Urothelium cell line (cell line): ENCODE results near the gene KMT2C.
"Not testable (repeated sequence)": the region's sequence is repeated elsewhere in the genome, so short reads cannot be mapped to it uniquely, and the experiment has no call there.

Experiments
- DNase-seq: peaks from one replicate; pipeline ENCODE4 v3.0.0; 2011; ENCODE audit warnings: low spot score, mixed read lengths
- FAIRE-seq: peaks from 2 replicates; lab custom pipeline; 2011; peaks lifted over from hg19 to GRCh38; lab: Jason Lieb, UNC

Gene KMT2C

GRCh38 chr7:152328234-152328633, 107.6 kb downstream of the KMT2C start:
- FAIRE-seq, result no peak

DNA sequence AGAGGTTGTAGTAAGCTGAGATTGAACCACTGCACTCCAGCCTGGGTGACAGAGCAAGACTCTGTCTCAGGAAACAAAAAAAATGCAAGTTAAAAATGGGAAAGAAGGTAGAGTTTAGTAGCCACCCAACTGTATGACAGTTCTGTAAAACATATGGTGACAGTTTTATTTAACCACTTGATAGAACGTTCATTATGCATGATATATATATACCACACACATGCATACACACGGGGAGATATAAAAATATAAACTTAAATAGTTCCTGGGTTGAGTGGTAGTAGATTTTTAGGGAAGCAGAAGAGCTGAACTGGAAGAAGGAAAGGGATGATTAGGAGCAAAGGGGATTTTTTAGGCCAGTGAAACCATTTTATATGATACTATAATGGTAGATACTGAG, 120.0 kb downstream of the KMT2C start:
- FAIRE-seq (no peak), DNase-seq (no peak)

More at GRCh38 chr7:152328234-152328633, 107.6 kb downstream of the KMT2C start:
- no peak for DNase-seq

DNA sequence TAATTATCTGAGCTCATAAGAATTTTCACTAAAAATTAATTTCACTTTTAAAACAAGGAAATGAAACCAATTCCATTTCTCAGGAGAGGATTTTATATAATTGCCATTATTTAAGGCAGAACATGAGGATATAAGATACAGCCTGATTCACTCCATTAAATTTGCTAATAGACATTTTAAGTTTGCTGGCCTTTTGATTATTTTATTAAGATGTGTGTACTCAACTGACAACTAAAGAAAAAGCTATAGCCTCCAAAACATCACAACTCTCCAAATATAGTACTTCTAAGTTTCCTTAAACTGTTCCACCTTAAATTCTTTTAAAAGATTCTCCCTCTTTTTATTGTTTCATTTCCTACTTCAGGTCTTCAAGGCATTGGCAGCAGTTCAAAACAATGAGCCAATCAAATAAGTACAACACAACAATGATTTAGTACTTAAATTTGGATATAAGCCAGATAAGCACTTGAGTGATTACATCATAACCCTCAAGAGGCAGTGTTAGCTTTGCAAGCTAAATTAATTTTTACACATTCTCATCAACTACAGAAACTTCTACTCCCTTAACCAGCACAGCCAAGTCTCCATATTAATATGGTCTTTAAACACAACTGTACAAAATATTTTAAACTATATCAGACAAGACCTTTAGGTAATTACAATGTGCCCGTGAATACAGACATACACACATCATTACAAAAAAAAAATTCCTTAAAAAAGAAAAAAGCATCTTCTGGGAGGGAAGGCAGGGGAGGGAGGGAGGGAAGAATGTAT, 121.8 kb downstream of the KMT2C start:
- FAIRE-seq (no peak), DNase-seq (peak; percentile 13)

DNA sequence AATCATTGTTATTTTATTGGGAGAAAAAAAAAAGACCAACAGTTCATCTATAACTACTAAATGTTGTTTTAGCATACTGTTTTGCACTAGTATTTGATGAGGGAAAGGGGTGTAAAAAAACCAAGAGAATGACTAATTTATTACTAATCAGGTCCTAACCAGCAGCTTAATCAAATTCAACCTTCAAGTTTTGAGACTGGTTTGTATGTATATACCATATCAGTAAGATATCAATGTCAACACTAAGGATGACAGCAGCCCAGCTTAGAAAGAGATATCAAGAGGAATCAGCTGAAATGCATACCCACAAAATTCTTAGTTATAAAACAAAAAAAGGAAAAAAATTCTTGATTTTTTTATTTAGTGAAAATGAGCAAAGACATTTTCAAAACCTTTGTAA, 122.6 kb downstream of the KMT2C start:
- no peak for FAIRE-seq
- no peak for DNase-seq

GRCh38 chr7:152312316-152312715, 123.5 kb downstream of the KMT2C start:
- FAIRE-seq (no peak), DNase-seq (no peak)

- FAIRE-seq (no peak), DNase-seq (no peak)
Observed at GRCh38 chr7:152307902-152308301, 127.9 kb downstream of the KMT2C start.

- not testable (repeated sequence) for DNase-seq, FAIRE-seq
Observed at GRCh38 chr7:152299542-152300143, 136.2 kb downstream of the KMT2C start.

DNA sequence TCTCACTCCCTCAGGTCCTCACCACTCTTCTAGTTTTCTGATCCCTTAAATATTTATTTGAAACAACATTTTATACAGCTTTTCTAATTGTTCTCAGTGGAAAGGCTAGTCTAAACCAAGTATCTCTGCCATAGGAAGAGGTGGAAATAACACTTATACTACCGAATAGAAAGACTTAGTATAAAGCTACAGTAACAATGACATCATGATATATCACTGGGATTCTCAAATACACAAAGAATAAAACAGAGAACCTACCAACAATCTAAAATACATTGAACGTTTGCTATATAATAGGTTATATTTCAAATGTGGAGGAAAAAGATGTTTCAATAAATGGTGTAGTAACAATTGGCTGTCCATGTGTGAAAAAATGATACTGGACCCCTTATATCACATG, 142.9 kb downstream of the KMT2C start:
- FAIRE-seq (no peak), DNase-seq (no peak)

DNA sequence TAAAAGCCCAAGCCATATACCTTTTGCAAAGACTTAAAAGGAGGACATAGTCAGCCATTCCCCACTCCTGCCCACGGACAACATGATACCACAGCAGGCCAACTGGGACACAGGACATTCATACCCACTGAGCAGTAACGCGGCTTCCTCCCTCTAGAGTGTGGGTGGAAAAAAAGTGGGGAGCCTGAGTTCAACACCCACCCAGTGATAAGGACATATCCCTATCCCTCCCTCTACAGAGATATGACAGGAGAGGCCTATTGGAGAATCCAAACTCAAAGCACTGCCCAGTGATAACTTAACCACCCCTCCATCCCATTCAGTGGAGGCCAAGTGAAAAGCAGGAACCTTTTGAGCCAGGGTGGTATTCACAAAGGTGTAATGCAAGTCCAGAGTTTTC, 148.8 kb downstream of the KMT2C start:
- not testable (repeated sequence) for FAIRE-seq, DNase-seq

DNA sequence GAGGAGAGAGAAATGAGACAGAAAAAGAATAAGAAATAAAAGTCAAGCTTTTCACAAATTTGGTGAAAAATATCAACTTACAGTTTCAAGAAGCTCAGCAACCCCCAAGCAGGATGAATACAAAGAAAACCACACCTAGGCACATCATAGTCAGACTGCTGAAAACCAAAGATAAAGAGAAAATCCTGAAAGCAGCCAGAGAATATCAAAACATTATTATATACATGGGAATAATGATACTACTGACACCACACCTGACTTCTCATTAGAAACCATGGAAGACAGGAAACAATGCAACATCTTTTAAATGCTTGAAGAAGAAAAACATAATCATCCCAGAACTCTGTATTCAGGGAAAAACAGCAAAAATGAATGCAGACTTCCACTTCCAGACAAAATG, 149.6 kb downstream of the KMT2C start:
- DNase-seq, FAIRE-seq: not testable (repeated sequence)

DNA sequence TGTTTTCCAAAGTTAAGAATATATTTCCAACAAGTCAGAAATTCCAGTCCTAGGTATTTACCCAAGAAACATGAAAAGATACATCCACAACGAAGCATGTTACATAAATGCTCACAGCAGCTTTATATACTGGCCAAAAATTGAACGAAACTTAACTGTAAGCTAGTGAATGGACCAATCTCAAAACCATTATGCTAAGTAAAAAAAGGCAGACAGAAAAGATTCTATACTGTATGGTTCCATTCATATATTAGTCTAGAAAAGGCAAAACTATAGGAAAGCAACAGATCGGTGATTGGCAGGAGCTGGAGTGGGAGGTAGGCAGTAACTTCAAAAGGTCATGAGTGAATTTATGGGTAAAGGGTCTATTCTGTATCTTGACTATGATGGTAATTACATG, 150.8 kb downstream of the KMT2C start:
- not testable (repeated sequence) for FAIRE-seq, DNase-seq

DNA sequence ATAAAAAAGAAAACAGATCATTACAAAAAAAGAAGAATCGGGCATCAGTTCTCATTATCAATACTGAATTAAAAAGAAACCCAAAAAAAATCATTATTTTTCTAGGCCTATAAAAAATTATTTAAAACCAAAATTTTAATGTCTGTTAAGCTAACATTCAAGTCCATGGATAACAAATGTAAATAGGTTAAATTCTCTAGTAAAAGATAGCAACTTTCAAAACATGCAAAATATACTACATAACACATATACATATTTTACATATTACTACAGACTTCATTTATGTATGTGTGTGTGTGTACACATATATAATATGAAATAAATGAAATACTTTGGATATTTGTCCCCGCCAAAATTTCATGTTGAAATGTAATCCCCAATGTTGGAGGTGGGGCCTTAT, 158.1 kb downstream of the KMT2C start:
- FAIRE-seq, DNase-seq: not testable (repeated sequence)

DNA sequence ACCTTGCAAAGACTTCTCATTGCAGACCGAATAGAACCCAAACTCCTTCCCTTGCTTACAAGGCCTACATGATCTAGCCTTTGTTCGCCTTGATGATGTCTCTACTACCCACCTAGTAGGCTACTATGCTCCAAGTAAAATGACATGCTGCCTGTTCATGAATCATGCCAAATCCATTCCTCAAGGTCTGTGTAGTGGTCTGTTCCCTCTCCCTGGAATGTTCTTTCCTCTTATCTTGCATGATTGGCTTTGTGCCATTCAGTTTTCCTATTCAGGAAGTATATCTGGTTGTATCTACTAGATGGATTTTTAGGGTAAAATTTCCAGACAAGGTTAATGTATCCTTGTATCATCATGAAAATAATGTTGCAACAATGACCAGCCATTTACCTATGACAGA, 165.4 kb downstream of the KMT2C start:
- not testable (repeated sequence) for FAIRE-seq

DNA sequence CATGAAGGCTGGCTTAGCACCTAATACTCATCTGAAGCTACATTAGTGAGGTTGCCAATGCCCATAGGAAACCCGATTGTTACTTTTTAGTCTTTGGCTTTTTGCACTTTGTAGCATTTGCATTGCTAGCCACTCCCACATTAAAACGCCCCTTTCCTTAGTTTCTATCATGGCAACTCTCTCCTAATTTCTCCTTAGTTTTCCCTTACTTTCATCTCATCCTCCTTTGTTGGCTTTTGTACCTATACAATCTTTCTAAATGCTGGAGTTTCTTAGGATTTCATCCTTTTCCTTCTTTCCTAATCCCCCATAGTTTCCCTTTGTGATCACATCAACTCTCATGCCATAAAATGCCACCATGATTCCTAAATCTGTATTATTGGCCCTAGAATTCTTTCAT, 168.9 kb downstream of the KMT2C start:
- not testable (repeated sequence) for FAIRE-seq, DNase-seq

More for the DNA sequence above, 165.4 kb downstream of the KMT2C start:
- DNase-seq, result not testable (repeated sequence)

- not testable (repeated sequence) for DNase-seq, FAIRE-seq
Observed at GRCh38 chr7:152264915-152265314, 170.9 kb downstream of the KMT2C start.

DNA sequence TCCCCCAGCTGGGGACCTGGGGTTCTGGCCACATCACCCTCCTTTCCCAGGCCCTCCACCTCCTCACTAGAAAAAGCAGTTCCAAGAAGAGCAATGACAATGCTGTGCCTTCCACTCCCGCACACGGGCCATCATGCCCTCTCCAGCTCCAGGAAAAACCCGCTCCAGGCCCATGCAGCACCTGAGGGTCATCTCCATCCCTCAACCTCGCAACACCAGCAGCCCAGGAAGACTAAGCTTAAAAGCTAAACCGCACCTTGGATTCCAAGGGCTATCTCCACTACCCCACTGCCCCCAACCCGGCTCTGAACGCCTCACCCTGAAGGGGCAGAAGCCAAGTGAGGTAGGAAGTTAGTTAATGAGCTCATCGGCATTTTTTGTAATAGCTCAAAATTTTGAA, 173.7 kb downstream of the KMT2C start:
- DNase-seq, FAIRE-seq: not testable (repeated sequence)

- DNase-seq, FAIRE-seq: not testable (repeated sequence)
Observed at GRCh38 chr7:152259645-152260044, 176.2 kb downstream of the KMT2C start.

DNA sequence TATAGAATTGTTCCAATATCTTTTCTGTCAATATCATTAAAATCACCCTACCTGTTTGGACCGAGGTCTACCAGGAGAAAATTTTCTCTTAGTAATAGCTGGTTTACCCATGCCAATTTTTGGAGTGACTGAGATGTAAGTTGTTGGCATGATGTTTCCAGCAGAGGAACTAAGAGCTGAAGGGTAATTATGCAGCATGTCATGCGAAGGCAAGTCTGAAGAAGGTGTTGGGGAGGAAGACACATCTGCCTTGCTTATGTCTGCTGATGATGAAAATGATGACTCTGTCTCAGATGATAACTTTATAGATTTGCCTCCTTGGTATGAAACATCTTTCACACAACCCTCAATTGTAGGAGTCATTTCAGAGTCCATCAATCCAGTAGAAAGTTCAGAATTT, 188.0 kb downstream of the KMT2C start:
- not testable (repeated sequence) for DNase-seq, FAIRE-seq

- not testable (repeated sequence) for DNase-seq, FAIRE-seq
Observed at GRCh38 chr7:152245417-152245816, 190.4 kb downstream of the KMT2C start.

DNA sequence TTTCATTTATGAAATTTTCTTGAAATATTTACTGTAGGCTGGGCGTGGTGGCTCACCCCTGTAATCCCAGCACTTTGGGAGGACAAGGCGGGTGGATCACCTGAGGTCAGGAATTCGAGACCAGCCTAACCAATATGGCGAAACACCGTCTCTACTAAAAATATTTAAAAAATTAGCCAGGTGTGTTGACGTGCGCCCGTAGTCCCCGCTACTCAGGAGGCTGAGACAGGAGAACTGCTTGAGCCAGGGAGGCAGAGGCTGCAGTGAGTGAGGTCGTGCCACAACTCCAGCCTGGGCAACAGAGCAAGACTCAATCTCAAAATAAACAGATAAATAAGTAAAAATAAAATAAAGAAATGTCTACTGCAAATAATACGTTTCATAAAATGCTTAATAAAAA, 192.3 kb downstream of the KMT2C start:
- FAIRE-seq, DNase-seq: not testable (repeated sequence)

- DNase-seq, FAIRE-seq: not testable (repeated sequence)
Observed at GRCh38 chr7:152241301-152241700, 194.5 kb downstream of the KMT2C start.

GRCh38 chr7:152236306-152236705, 199.5 kb downstream of the KMT2C start:
- DNase-seq, FAIRE-seq: not testable (repeated sequence)
